Measurements from ENCODE around the gene PLPPR3. TPM values are rescaled to one million over a fixed set of nuclear protein-coding genes. Genes with fewer than 3 reads are reported as not detected.

PLPPR3 gene
- polyA plus RNA-seq, 1 of the 3 experiments (the other 2 are of a cell fraction) = 1.6 TPM

GRCh38 chr19:835210-835810 lies 13.6 kb upstream of the PLPPR3 start:
- ChIA-PET CTCF (no interaction called here), POLR2A (no interaction called here)
- Histone ChIP-seq H3K4me2 (no peak overlapping the region), H3K9me3 (no peaks in the 10 kb centered on the region), H2AFZ (ENCODE audit: low read depth) (no peak overlapping the region), H4K20me1 (ENCODE audit: insufficient read depth) (no peaks in the 10 kb centered on the region), H3K79me2 (ENCODE audit: insufficient read depth) (no peaks in the 10 kb centered on the region), H3K27ac (ENCODE audit: low read depth in 2 of 2, low read length in 1 of 2) (no peak overlapping the region), H3F3A (replicated peaks; ENCODE audit: insufficient read depth) (peaks cover 5% of the 10 kb centered on the region), H3K4me3 (ENCODE audit: low read depth in 2 of 2, low read length in 1 of 2) (no peak overlapping the region), H3K9me2 (no peaks in the 10 kb centered on the region), H3K27me3 (ENCODE audit: insufficient read depth) (peaks cover 72% of the 10 kb centered on the region), H3K4me1 (ENCODE audit: control insufficient read depth in 1 of 2, insufficient read depth in 2 of 2, low read depth in 1 of 2, low read length in 1 of 2) (no peaks in the 10 kb centered on the region), H3K36me3 (replicated peaks in 1 of 2; ENCODE audit: control insufficient read depth in 1 of 2, insufficient read depth in 2 of 2, low read length in 1 of 2) (no peaks in the 10 kb centered on the region), H3K9ac (no peak overlapping the region)
- TF ChIP-seq TCF12 (IDR thresholded peaks at IDR 0.05) (no peak), POLR2AphosphoS5 (IDR thresholded peaks at IDR 0.05; ENCODE audit: low read depth, low read length) (no peak), TEAD4 (IDR thresholded peaks at IDR 0.05; ENCODE audit: borderline replicate concordance, insufficient read depth) (no peak), EP300 (IDR thresholded peaks at IDR 0.05; ENCODE audit: borderline replicate concordance in 1 of 2, low read depth in 1 of 2, low read length in 1 of 2) (no peak), EZH2phosphoT487 (IDR thresholded peaks at IDR 0.05; ENCODE audit: borderline replicate concordance, low read depth) (no peak), RFX5 (IDR thresholded peaks at IDR 0.05; ENCODE audit: low read length) (no peak), RAD21 (IDR thresholded peaks at IDR 0.05; ENCODE audit: low read length) (no peak), NRF1 (IDR thresholded peaks at IDR 0.05; ENCODE audit: low read depth, low read length) (no peak), FOXM1 (IDR thresholded peaks at IDR 0.05; ENCODE audit: low read depth) (no peak), IRF3 (IDR thresholded peaks at IDR 0.05; ENCODE audit: low read depth, low read length) (no peak), FOSL2 (IDR thresholded peaks at IDR 0.05; ENCODE audit: borderline replicate concordance, low read depth) (no peak), SIN3A (IDR thresholded peaks at IDR 0.05; ENCODE audit: borderline replicate concordance, low read depth, low read length) (no peak), YY1 (IDR thresholded peaks at IDR 0.05; ENCODE audit: low read depth) (no peak), GABPA (IDR thresholded peaks at IDR 0.05; ENCODE audit: low read depth) (no peak), PBX3 (IDR thresholded peaks at IDR 0.05) (no peak)
- 48% methylated on average over 32 of the region's 36 CpGs for WGBS (ENCODE audit: low lambda C conversion rate)
- peak; percentile 53 for DNase-seq

- no peak overlapping the region for H2AFZ ChIP-seq (ENCODE audit: low read depth)
- H3K36me3 ChIP-seq (replicated peaks in 1 of 2; ENCODE audit: control insufficient read depth in 1 of 2, insufficient read depth in 2 of 2, low read length in 1 of 2) = no peaks in the 10 kb centered on the region
- H3K27me3 ChIP-seq (ENCODE audit: insufficient read depth) = peaks cover 82% of the 10 kb centered on the region
- no peak overlapping the region for H3K27ac ChIP-seq (ENCODE audit: low read depth in 2 of 2, low read length in 1 of 2)
- no peak for TF ChIP-seq JUND (IDR thresholded peaks at IDR 0.05)
- TF ChIP-seq REST (IDR thresholded peaks at IDR 0.05; ENCODE audit: low read depth, low read length) = no peak
- TF ChIP-seq SMC3 (IDR thresholded peaks at IDR 0.05; ENCODE audit: low read depth, low read length) = no peak
- no peak for TF ChIP-seq EP300 (IDR thresholded peaks at IDR 0.05; ENCODE audit: borderline replicate concordance in 1 of 2, low read depth in 1 of 2, low read length in 1 of 2)
- no peak for TF ChIP-seq IRF3 (IDR thresholded peaks at IDR 0.05; ENCODE audit: low read depth, low read length)
- TF ChIP-seq FOXM1 (IDR thresholded peaks at IDR 0.05; ENCODE audit: low read depth) = no peak
- no peak for TF ChIP-seq USF1 (IDR thresholded peaks at IDR 0.05; ENCODE audit: borderline replicate concordance, low read depth)
- no peak for TF ChIP-seq YY1 (IDR thresholded peaks at IDR 0.05; ENCODE audit: low read depth)
- no peak for TF ChIP-seq GABPA (IDR thresholded peaks at IDR 0.05; ENCODE audit: low read depth)
- no peaks in the 10 kb centered on the region for H3K4me1 ChIP-seq (ENCODE audit: control insufficient read depth in 1 of 2, insufficient read depth in 2 of 2, low read depth in 1 of 2, low read length in 1 of 2)
- H3F3A ChIP-seq (replicated peaks; ENCODE audit: insufficient read depth) = peaks cover 5% of the 10 kb centered on the region
- H3K79me2 ChIP-seq (ENCODE audit: insufficient read depth) = no peaks in the 10 kb centered on the region
- no peak overlapping the region for H3K4me3 ChIP-seq (ENCODE audit: low read depth in 2 of 2, low read length in 1 of 2)
- WGBS (ENCODE audit: low lambda C conversion rate) = 48% methylated on average over 20 of the region's 24 CpGs
- H4K20me1 ChIP-seq (ENCODE audit: insufficient read depth) = no peaks in the 10 kb centered on the region
- H3K9me2 ChIP-seq = no peaks in the 10 kb centered on the region
- H3K9ac ChIP-seq = no peak overlapping the region
- no peaks in the 10 kb centered on the region for H3K9me3 ChIP-seq
- ChIA-PET POLR2A (no interaction called here), CTCF (no interaction called here)
- DNase-seq = no peak
- no peak overlapping the region for H3K4me2 ChIP-seq
Observed at GRCh38 chr19:834216-834615, 12.5 kb upstream of the PLPPR3 start.
